ENCODE results near the gene INTS11. TPM values are rescaled to one million over a fixed set of nuclear protein-coding genes. Genes with fewer than 3 reads are reported as not detected.
A peak's percentile ranks its signal among the peaks of the same experiment; 100 is the strongest.

The INTS11 gene
- total and polyA plus RNA-seq, 9 of the 15 experiments (the other 6 are each of a cell fraction or from before 2014, with no cell fraction given), result 3.6 to 183 (median 110) TPM

DNA sequence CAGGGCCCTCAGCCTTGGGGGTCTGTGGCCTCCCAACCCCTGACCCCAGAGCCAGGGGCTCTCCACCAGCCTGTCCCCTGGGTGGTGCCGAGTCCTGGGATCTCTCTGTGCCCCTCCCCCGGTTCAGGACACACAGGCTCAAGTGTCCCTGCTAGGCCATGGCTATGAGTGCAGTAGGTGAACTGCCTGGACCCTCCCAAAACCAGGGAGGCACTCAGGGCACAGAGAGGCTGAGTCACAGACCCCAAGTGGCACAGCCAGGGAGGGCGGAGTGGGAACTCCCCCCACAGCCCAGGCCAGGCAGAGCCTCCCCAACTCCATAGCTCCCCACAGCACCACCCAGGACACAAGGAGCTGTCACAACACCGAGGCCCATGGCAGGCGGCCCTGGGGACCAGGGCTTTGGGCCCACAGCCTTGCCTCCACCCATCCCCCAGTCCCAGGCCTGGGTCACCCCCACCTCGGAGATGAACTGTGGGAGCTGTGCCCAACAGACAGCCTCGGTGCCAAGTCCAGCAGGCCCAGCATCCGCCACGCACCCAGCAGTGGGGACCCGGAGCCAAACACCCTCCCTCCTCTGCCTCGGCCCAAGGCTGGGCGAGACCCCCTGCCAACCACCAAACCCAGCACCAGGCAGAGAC lies 21.5 kb upstream of the INTS11 start:
- ChIA-PET CTCF (ENCODE audit: low intra/inter-chr PET ratio) (no interaction called here), POLR2A (interaction anchor here (1.3 to 4.8 kb wide), 4 partner anchors 9 to 30 kb away, joined by 7 to 22 read pairs (median 8); partner anchors contain the start of gene AURKAIP1)
- Histone ChIP-seq H3K27ac (ENCODE audit: extremely low read depth, low read depth, low read length) (no peak overlapping the region; the same call in 2 of the 3 replicates), H3K36me3 (ENCODE audit: control insufficient read depth, insufficient read depth, low read length) (peaks cover 41% of the 10 kb centered on the region; the same call in 2 of the 3 replicates), H3K4me1 (replicated peaks in 1 of 2; ENCODE audit: control insufficient read depth in 2 of 2, insufficient read depth in 2 of 2, low read length in 2 of 2) (peaks cover 9 to 81% of the 10 kb centered on the region in 2 experiments; a peak in 3 of 5 replicates), H3K9me3 (replicated peaks; ENCODE audit: control insufficient read depth, insufficient read depth, low read depth, low read length) (0 out of 2 replicates have a peak, but pooled peaks cover 2% of the 10 kb centered on the region), H3K9ac (ENCODE audit: insufficient read depth in 1 of 2, low read depth in 2 of 2, low read length in 2 of 2) (peak overlapping the region in 1 of 2 experiments; percentile 98; a peak in 2 of 4 replicates), H2AFZ (ENCODE audit: low read depth, low read length) (no peak overlapping the region), H3K79me2 (ENCODE audit: control insufficient read depth, insufficient read depth, low read length) (peaks cover 65% of the 10 kb centered on the region), H3K4me3 (no peak overlapping the region), H4K20me1 (replicated peaks; ENCODE audit: control insufficient read depth, insufficient read depth, low read length) (peaks cover 42% of the 10 kb centered on the region; the same call in 1 of the 2 replicates), H3K27me3 (ENCODE audit: control insufficient read depth in 2 of 2, insufficient read depth in 2 of 2, low read length in 2 of 2) (no peaks in the 10 kb centered on the region), H3K4me2 (ENCODE audit: insufficient read depth, low read length) (no peak overlapping the region), H3K9me1 (ENCODE audit: control insufficient read depth, insufficient read depth, low read length) (peaks cover 8% of the 10 kb centered on the region)
- BruUV-seq (replicated peaks), result no TSS peak
- 85% methylated on average over 12 of the region's 12 CpGs for WGBS (ENCODE audit: insufficient coverage, low coverage, missing lambda C conversion rate)
- ATAC-seq (no peak), FAIRE-seq (no peak), DNase-seq (ENCODE audit: extremely low read depth in 1 of 4, low spot score in 3 of 4) (no peak)
- TF ChIP-seq POLR2G (IDR thresholded peaks at IDR 0.05; ENCODE audit: low read depth, low read length) (0 out of 2 replicates have a peak, but pooled peaks have one; percentile 2), CCNT2 (IDR thresholded peaks at IDR 0.05; ENCODE audit: borderline replicate concordance, extremely low read depth, insufficient read length, low read depth, low read length) (no peak), ZFP36 (IDR thresholded peaks at IDR 0.05; ENCODE audit: low read depth, low read length, partially characterized antibody) (peak; percentile 50), TAF9B (IDR thresholded peaks at IDR 0.05; ENCODE audit: partially characterized antibody) (no peak), BCOR (IDR thresholded peaks at IDR 0.05) (0 out of 2 replicates have a peak, but pooled peaks have one; percentile 32), RBFOX2 (IDR thresholded peaks at IDR 0.05; ENCODE audit: low read depth, low read length) (peak; percentile 19), NEUROD1 (IDR thresholded peaks at IDR 0.05; ENCODE audit: borderline replicate concordance, low read depth, low read length, partially characterized antibody) (no peak)
- TF ChIP-seq, protein P1, sequence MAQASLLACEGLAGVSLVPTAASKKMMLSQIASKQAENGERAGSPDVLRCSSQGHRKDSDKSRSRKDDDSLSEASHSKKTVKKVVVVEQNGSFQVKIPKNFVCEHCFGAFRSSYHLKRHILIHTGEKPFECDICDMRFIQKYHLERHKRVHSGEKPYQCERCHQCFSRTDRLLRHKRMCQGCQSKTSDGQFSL (CRISPR knock-in tag; IDR thresholded peaks at IDR 0.05), result 0 out of 2 replicates have a peak, but pooled peaks have one; percentile 25
- TF ChIP-seq, protein P1 (tag; IDR thresholded peaks at IDR 0.05), result no peak
- intact Hi-C loops (cut with micrococcal nuclease), result no loop called here
- in situ Hi-C loops (cut with MboI), result no loop called here

Measured in K562 (cell line).